GM12864 (cell line): Measurements from ENCODE around the gene TJP2.
A peak's percentile ranks its signal among the peaks of the same experiment; 100 is the strongest.
"Not testable (repeated sequence)": the region's sequence is repeated elsewhere in the genome, so short reads cannot be mapped to it uniquely, and the experiment has no call there.

Experiments
- DNase-seq: peaks from one replicate; pipeline ENCODE4 v3.0.0-alpha.2; 2011; ENCODE audit warnings: low read depth
- H3K4me3 ChIP-seq: 2 replicates; pipeline ENCODE4 v1.5.1; 2011; ENCODE audit warnings: mild to moderate bottlenecking, low read depth, low read length, control low read depth
- CTCF ChIP-seq: IDR thresholded peaks from 2 replicates; pipeline ENCODE4 v1.5.1; 2011; ENCODE audit warnings: low read depth, mild to moderate bottlenecking, moderate library complexity, low read length, control low read depth, inconsistent platforms; ENCODE audit errors: missing control alignments

The TJP2 gene

DNA sequence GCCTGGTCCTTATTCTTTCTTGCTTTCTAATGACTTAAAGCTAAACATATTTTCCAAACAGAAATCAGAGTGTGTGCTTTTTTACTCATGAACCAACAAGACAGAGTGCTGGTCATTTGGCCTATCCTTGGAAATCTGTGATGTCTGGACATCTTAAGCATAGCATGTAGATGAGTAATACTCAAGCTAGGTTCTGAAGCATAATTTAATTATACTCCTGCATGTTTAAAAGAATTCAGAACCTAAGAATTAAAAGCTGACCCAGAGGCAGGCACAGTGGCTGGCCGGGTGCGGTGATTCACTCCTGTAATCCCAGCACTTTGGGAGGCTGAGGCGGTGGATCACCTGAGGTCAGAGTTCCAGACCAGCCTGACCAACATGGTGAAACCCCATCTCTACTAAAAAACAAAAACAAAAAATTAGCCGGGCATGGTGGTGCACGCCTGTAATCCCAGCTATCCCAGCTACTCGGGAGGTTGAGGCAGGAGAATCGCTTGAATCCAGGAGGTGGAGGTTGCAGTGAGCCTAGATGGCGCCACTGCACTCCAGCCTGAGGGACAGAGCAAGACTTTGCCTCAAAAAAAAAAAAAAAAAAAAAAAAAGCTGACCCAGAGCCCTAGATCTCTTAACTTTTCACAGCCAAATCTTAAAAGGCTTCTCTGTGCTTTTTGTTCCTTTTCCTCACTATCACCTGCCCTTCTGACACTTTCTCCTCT, 16.2 kb upstream of the TJP2 start:
- DNase-seq: no peak

DNA sequence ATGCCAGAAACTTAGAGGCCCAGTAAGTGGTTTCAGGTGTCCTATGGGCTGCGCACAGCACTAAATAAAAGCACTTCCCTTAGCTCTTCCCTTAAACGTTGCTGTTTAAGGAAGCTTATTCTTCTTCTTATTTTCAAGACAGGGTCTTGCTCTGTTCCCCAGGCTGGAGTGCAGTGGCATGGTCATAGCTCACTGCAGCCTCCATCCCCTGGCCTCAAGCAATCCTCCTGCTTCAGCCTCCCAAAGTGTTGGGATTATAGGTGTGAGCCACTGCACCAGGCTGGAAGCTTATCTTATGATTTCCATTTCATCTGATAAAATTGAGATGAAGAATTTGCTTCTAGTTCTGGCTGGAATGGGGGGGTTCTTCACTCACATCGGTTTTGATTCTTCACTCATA, 15.6 kb upstream of the TJP2 start:
- no peak for DNase-seq
- TF ChIP-seq CTCF: no peak
- no peak overlapping the region for H3K4me3 ChIP-seq

More for the DNA sequence above, 16.2 kb upstream of the TJP2 start:
- no peak overlapping the region for H3K4me3 ChIP-seq
- TF ChIP-seq CTCF: peak; percentile 20

GRCh38 chr9:69164573-69164972, 9.5 kb upstream of the TJP2 start:
- H3K4me3 ChIP-seq, DNase-seq: not testable (repeated sequence)

- no peak for TF ChIP-seq CTCF
- no peak for DNase-seq
- no peak overlapping the region for H3K4me3 ChIP-seq
These were observed 8.5 kb upstream of the TJP2 start for GRCh38 chr9:69165581-69165980.

DNA sequence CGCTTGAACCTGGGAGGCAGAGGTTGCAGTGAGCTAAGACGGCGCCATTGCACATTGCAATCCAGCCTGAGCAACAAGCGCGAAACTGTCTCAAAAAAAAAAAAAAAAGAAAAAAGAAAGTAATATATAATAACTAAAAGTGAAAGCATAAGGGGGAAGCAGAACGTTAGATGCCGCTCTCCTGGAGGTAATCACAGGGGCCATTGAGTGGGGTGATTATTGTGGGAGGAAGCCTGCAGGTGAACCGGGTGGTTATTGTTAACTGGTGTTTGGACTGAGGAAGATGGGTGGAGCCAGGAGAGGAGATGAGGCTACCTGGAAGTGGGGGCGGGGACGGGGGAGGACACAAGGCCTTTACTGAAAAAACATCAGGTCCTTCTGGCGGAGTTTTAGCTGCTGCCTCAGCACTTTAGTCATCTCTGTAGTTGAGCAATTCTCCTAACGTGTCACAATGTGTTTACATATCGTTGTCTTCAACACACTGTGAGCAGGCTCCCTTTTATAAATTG, 5.3 kb upstream of the TJP2 start:
- no peak for DNase-seq
- H3K4me3 ChIP-seq: peak overlapping the region; percentile 54
- TF ChIP-seq CTCF: no peak

- H3K4me3 ChIP-seq: no peak overlapping the region
- TF ChIP-seq CTCF: no peak
- DNase-seq: no peak
These were observed 3.8 kb upstream of the TJP2 start for GRCh38 chr9:69170231-69170630.

GRCh38 chr9:69171049-69171448, 3.0 kb upstream of the TJP2 start:
- no peak for TF ChIP-seq CTCF
- no peak overlapping the region for H3K4me3 ChIP-seq
- no peak for DNase-seq
